ENCODE measurements around the gene ALG5.

The ALG5 gene

DNA sequence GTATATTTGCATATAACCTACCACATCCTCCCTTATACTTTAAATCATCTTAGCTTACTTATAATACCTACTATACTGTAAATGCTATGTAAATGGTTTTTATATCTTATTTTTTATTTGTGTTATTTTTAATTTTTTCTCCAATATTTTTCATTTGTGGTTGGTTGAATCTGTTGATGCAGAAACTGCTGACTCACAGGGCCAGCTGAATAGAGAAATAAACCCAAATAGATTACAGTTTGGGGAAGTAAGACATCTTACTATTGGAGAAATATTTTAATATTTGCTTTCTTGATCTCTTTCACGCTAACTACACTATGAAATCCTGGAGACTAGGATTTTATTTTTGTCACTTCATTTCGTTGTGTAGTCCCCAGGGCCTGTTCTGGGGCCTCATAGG lies 86.2 kb downstream of the ALG5 start:
- Histone ChIP-seq H3K4me1 (ENCODE audit: control insufficient read depth, insufficient read depth, low read length) (no peaks in the 10 kb centered on the region), H3K4me3 (ENCODE audit: low read depth, low read length) (no peak overlapping the region), H3K9ac (ENCODE audit: low read depth, low read length) (no peak overlapping the region), H3K9me3 (ENCODE audit: control insufficient read depth, insufficient read depth, low read length) (no peaks in the 10 kb centered on the region), H3K27me3 (ENCODE audit: control insufficient read depth, insufficient read depth, low read length) (peaks cover 18% of the 10 kb centered on the region), H3K36me3 (ENCODE audit: control insufficient read depth, insufficient read depth, low read length) (no peaks in the 10 kb centered on the region)

DNA sequence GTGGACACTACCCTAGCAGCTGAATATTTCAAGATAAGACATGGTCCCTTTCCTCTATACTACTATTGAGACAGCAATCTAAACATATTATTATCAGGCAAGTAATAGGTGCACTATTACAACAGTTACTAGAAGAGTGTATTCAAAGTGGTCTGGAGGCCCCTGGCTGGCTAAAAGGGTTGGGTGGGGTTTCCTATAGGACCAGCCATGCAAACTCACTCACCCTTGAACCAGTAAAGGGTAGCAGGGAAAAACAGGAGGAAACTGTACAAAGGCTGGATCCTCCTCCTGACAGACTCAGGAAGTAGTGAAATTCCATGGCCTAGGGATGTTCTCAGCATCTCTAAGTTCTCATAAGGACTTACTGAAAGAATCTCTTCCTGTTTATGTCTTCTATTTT lies 86.8 kb downstream of the ALG5 start:
- H3K9ac ChIP-seq (ENCODE audit: low read depth, low read length): no peak overlapping the region

DNA sequence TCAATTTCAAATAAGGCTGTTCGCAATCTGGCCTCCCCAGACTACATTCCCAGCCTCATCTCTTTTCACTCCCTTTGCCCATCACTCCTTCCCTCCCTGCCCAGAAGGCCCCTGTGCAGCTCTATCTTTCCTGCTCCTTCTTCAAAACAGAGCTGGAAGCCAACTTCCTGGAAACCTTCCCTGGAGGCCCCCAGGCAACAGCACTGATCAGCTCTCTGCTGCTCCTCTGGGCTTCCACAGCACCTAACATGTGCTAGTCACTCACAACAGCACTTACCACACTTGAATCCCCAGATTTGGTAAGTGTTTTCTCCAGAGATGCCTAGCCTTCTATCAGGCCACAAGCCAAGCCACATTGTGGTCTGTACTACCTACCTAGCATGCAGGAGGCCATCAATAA lies 88.6 kb downstream of the ALG5 start:
- Histone ChIP-seq H3K4me1 (ENCODE audit: control insufficient read depth, insufficient read depth, low read length) (no peaks in the 10 kb centered on the region), H3K9ac (ENCODE audit: low read depth, low read length) (no peak overlapping the region), H3K36me3 (ENCODE audit: control insufficient read depth, insufficient read depth, low read length) (no peaks in the 10 kb centered on the region), H3K27me3 (ENCODE audit: control insufficient read depth, insufficient read depth, low read length) (no peaks in the 10 kb centered on the region), H3K4me3 (ENCODE audit: low read depth, low read length) (no peak overlapping the region), H3K9me3 (ENCODE audit: control insufficient read depth, insufficient read depth, low read length) (no peaks in the 10 kb centered on the region)

More for the DNA sequence above, 86.8 kb downstream of the ALG5 start:
- H3K9me3 ChIP-seq (ENCODE audit: control insufficient read depth, insufficient read depth, low read length): no peaks in the 10 kb centered on the region
- no peaks in the 10 kb centered on the region for H3K36me3 ChIP-seq (ENCODE audit: control insufficient read depth, insufficient read depth, low read length)
- peaks cover 12% of the 10 kb centered on the region for H3K27me3 ChIP-seq (ENCODE audit: control insufficient read depth, insufficient read depth, low read length)
- no peaks in the 10 kb centered on the region for H3K4me1 ChIP-seq (ENCODE audit: control insufficient read depth, insufficient read depth, low read length)
- no peak overlapping the region for H3K4me3 ChIP-seq (ENCODE audit: low read depth, low read length)

DNA sequence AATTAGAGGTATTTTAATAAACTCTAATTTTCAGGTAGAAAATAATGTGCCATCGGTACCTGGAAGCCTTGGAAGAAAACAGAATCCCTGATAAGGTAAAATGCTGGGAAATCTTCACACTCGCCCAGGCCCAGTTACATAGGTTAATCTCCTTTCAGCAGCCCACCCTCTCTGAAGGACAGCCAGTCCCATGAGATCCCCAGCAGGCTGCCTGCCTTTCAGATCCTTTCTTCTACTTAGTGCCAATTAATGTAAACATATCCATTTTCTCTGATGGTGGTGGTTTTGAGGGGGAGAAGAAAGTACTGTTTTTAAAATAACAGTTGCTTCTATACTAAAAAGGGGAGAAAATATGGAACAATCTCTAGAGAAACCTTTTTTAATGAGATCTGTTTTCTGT lies 91.3 kb downstream of the ALG5 start:
- no peaks in the 10 kb centered on the region for H3K9me3 ChIP-seq (ENCODE audit: control insufficient read depth, insufficient read depth, low read length)
- no peaks in the 10 kb centered on the region for H3K27me3 ChIP-seq (ENCODE audit: control insufficient read depth, insufficient read depth, low read length)
- no peaks in the 10 kb centered on the region for H3K4me1 ChIP-seq (ENCODE audit: control insufficient read depth, insufficient read depth, low read length)
- no peak overlapping the region for H3K4me3 ChIP-seq (ENCODE audit: low read depth, low read length)
- no peaks in the 10 kb centered on the region for H3K36me3 ChIP-seq (ENCODE audit: control insufficient read depth, insufficient read depth, low read length)
- no peak overlapping the region for H3K9ac ChIP-seq (ENCODE audit: low read depth, low read length)

DNA sequence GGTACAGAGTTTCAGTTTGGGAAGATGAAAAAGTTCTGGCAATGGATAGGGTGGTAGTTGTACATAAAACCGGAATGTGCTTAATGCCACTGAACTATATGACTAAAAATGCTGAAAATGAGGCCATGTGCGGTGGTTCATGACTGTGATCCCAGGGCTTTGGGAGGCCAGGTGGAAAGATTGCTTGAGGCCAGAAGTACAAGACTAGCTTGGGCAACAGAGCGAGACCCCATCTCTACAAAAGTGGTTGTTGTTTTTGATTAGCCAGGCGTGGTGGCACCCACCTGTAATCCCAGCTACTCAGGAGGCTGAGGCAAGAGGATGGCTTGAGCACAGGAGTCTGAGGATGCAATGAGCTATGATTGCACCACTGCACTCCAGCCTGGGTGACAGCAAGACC lies 91.9 kb downstream of the ALG5 start:
- Histone ChIP-seq H3K9ac (ENCODE audit: low read depth, low read length) (no peak overlapping the region), H3K27me3 (ENCODE audit: control insufficient read depth, insufficient read depth, low read length) (no peaks in the 10 kb centered on the region), H3K4me1 (ENCODE audit: control insufficient read depth, insufficient read depth, low read length) (no peaks in the 10 kb centered on the region), H3K9me3 (ENCODE audit: control insufficient read depth, insufficient read depth, low read length) (no peaks in the 10 kb centered on the region), H3K36me3 (ENCODE audit: control insufficient read depth, insufficient read depth, low read length) (no peaks in the 10 kb centered on the region), H3K4me3 (ENCODE audit: low read depth, low read length) (no peak overlapping the region)

DNA sequence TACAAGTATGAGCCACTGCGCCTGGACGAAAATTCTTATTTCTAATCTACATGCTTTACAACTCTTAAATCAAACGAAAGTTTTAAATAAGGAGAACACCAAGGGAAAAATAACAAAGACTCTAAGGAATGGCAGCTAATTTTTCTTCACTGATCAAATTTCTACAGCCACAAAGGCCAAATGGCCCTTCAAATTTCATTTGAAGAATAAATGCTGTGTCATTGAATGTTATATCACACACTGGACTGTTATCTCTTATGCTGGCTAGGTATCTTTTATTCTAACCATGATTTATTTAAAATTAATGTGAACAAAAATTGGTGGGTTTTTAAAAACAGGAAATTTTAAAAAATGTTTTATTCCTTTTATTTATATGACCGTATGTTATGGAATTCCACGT lies 93.2 kb downstream of the ALG5 start:
- no peaks in the 10 kb centered on the region for H3K4me1 ChIP-seq (ENCODE audit: control insufficient read depth, insufficient read depth, low read length)
- H3K9ac ChIP-seq (ENCODE audit: low read depth, low read length): no peak overlapping the region
- no peaks in the 10 kb centered on the region for H3K36me3 ChIP-seq (ENCODE audit: control insufficient read depth, insufficient read depth, low read length)
- no peaks in the 10 kb centered on the region for H3K27me3 ChIP-seq (ENCODE audit: control insufficient read depth, insufficient read depth, low read length)
- no peak overlapping the region for H3K4me3 ChIP-seq (ENCODE audit: low read depth, low read length)
- H3K9me3 ChIP-seq (ENCODE audit: control insufficient read depth, insufficient read depth, low read length): no peaks in the 10 kb centered on the region

DNA sequence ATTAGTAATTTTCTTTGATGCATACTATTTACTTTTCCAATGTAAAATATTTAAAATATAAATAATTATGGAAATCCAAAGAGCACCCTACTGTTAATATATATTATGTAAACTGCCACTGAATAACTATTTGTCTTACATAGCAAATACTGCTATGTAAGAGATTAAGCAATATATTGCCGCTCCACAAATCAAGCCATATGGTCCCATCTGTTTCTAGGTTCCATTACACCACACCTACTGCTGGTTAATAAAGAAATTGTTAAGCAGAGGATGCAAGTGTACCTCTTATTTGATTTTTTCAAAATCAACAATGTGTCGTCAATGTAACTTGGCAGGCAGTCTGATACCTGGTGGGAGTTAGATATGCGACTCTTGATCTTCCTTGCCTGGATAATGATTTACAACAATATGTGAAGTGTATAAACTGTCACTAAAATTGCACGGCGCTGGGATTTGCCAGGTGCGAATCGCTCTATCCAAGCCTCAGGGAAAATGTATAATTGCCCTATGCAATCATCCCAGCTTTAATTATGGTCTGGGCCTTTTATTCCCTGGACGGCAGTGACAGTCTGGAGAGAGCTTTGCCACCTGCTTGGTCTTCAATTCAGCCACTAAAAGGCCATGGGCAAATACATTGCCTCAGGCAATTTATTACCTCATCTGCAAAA lies 95.1 kb downstream of the ALG5 start:
- Histone ChIP-seq H3K36me3 (ENCODE audit: control insufficient read depth, insufficient read depth, low read length) (no peaks in the 10 kb centered on the region), H3K27me3 (ENCODE audit: control insufficient read depth, insufficient read depth, low read length) (no peaks in the 10 kb centered on the region), H3K9ac (ENCODE audit: low read depth, low read length) (no peak overlapping the region), H3K9me3 (ENCODE audit: control insufficient read depth, insufficient read depth, low read length) (no peaks in the 10 kb centered on the region), H3K4me1 (ENCODE audit: control insufficient read depth, insufficient read depth, low read length) (no peaks in the 10 kb centered on the region), H3K4me3 (ENCODE audit: low read depth, low read length) (no peak overlapping the region)

Data from iPS-15b (cell line).